Activated CD8-positive, alpha-beta T cell treated with anti-CD3 and anti-CD28 coated beads for 36 hours (primary cell): Measurements from ENCODE around the gene RFX3. TPM values are rescaled to one million over a fixed set of nuclear protein-coding genes. Genes with fewer than 3 reads are reported as not detected.

Source experiments
- ATAC-seq: fragments of 200-7000 bp; cut with Tn5 transposase; one replicate; pipeline ENCODE4 v1.10.0; 2021; ENCODE audit warnings: mild to moderate bottlenecking, moderate library complexity
- CTCF ChIA-PET: fragments of 350-600 bp; sonication (Branson Sonifier 250); formaldehyde crosslinking; loops from one replicate; lab custom pipeline; 2021; ENCODE audit warnings: antibody characterized with exemption; lab: Charles Lee
- POLR2A ChIA-PET: fragments of 350-600 bp; sonication (Branson Sonifier 250); formaldehyde crosslinking; loops from one replicate; lab custom pipeline; 2021; ENCODE audit warnings: antibody characterized with exemption; lab: Charles Lee
- DNase-seq: peaks from one replicate; pipeline ENCODE4 v3.0.0-alpha.2; 2020
- H3K27ac Mint-ChIP-seq: one replicate; pipeline ENCODE4 v1.8.0; 2021; ENCODE audit warnings: mild to moderate bottlenecking, mixed read lengths
- H3K27me3 Mint-ChIP-seq: one replicate; pipeline ENCODE4 v1.8.0; 2021; ENCODE audit warnings: mixed read lengths
- H3K36me3 Mint-ChIP-seq: one replicate; pipeline ENCODE4 v1.8.0; 2021; ENCODE audit warnings: low read depth, mixed read lengths
- H3K4me1 Mint-ChIP-seq: one replicate; pipeline ENCODE4 v1.8.0; 2021; ENCODE audit warnings: low read depth, mixed read lengths
- H3K4me3 Mint-ChIP-seq: one replicate; pipeline ENCODE4 v1.8.0; 2021; ENCODE audit warnings: mild to moderate bottlenecking, moderate library complexity, mixed read lengths
- H3K9me3 Mint-ChIP-seq: one replicate; pipeline ENCODE4 v1.8.0; 2021; ENCODE audit warnings: mixed read lengths
- CTCF ChIP-seq: fragments of 200-600 bp; IDR thresholded peaks from one replicate; pipeline ENCODE4 v1.8.0; 2022; ENCODE audit warnings: antibody characterized with exemption, mild to moderate bottlenecking
- intact Hi-C: fragments of 100-400 bp; cut with micrococcal nuclease; formaldehyde crosslinking; loops from one replicate; pipeline ENCODE4 v1.10.0; 2022
- total RNA-seq, 2 experiments: library from RNA; stranded (reverse); gene quantifications; one replicate each; pipeline ENCODE4 v1.2.3, GENCODE V29; 2021

Gene RFX3
- total RNA-seq, 2 experiments from 2014 or later = 10.3 to 12.3 TPM

GRCh38 chr9:3180696-3181048 is 345.1 kb downstream of the RFX3 start:
- ATAC-seq (no peak), DNase-seq (no peak)
- intact Hi-C loops = loop anchor here (1.0 kb wide), 1 partner anchor 323 kb away; no protein-coding TSS in a partner anchor
- no peaks in the 10 kb centered on the region for H3K36me3 Mint-ChIP-seq
- peaks cover 32% of the 10 kb centered on the region for H3K27me3 Mint-ChIP-seq
- ChIA-PET POLR2A (interaction anchor here (0.7 kb wide), 1 partner anchor 46 kb away, joined by 3 read pairs; no protein-coding TSS in a partner anchor), CTCF (interaction anchor here (4.2 kb wide), 1 partner anchor 323 kb away, joined by 33 read pairs; no protein-coding TSS in a partner anchor)
- no peak overlapping the region for H3K4me3 Mint-ChIP-seq
- no peaks in the 10 kb centered on the region for H3K9me3 Mint-ChIP-seq
- H3K27ac Mint-ChIP-seq = no peak overlapping the region
- no peak for TF ChIP-seq CTCF
- peaks cover 2% of the 10 kb centered on the region for H3K4me1 Mint-ChIP-seq

- DNase-seq (no peak), ATAC-seq (no peak)
- ChIA-PET POLR2A (interaction anchor here (0.7 kb wide), 1 partner anchor 47 kb away, joined by 3 read pairs; no protein-coding TSS in a partner anchor), CTCF (interaction anchor here (2.0 kb wide), 1 partner anchor 322 kb away, joined by 8 read pairs; no protein-coding TSS in a partner anchor)
- TF ChIP-seq CTCF = no peak
- Mint-ChIP-seq H3K27me3 (peaks cover 35% of the 10 kb centered on the region), H3K4me3 (no peak overlapping the region), H3K4me1 (peaks cover 2% of the 10 kb centered on the region), H3K9me3 (no peaks in the 10 kb centered on the region), H3K27ac (no peak overlapping the region), H3K36me3 (no peaks in the 10 kb centered on the region)
- intact Hi-C loops = no loop called here
Measured at GRCh38 chr9:3179711-3180110, 346.1 kb downstream of the RFX3 start.

- ATAC-seq = no peak
Measured at GRCh38 chr9:3177936-3178335, 347.9 kb downstream of the RFX3 start.

GRCh38 chr9:3177146-3177761 is 348.5 kb downstream of the RFX3 start:
- no peak for TF ChIP-seq CTCF
- Mint-ChIP-seq H3K36me3 (no peaks in the 10 kb centered on the region), H3K27ac (no peak overlapping the region), H3K27me3 (peaks cover 31% of the 10 kb centered on the region), H3K9me3 (no peaks in the 10 kb centered on the region), H3K4me3 (no peak overlapping the region), H3K4me1 (peaks cover 2% of the 10 kb centered on the region)
- ChIA-PET CTCF (no interaction called here), POLR2A (no interaction called here)
- intact Hi-C loops = no loop called here
- DNase-seq (no peak), ATAC-seq (no peak)

More at GRCh38 chr9:3177936-3178335, 347.9 kb downstream of the RFX3 start:
- peaks cover 2% of the 10 kb centered on the region for H3K4me1 Mint-ChIP-seq
- no peaks in the 10 kb centered on the region for H3K36me3 Mint-ChIP-seq
- no peak for DNase-seq
- H3K4me3 Mint-ChIP-seq = no peak overlapping the region
- POLR2A ChIA-PET = no interaction called here
- CTCF ChIA-PET = interaction anchor here (2.0 kb wide), 1 partner anchor 320 kb away, joined by 8 read pairs; no protein-coding TSS in a partner anchor
- no peaks in the 10 kb centered on the region for H3K9me3 Mint-ChIP-seq
- TF ChIP-seq CTCF = no peak
- H3K27me3 Mint-ChIP-seq = peaks cover 32% of the 10 kb centered on the region
- no peak overlapping the region for H3K27ac Mint-ChIP-seq
- intact Hi-C loops = no loop called here

GRCh38 chr9:3173374-3173773 is 352.4 kb downstream of the RFX3 start:
- Mint-ChIP-seq H3K4me3 (no peak overlapping the region), H3K9me3 (no peaks in the 10 kb centered on the region), H3K36me3 (no peaks in the 10 kb centered on the region), H3K27ac (no peak overlapping the region), H3K4me1 (no peaks in the 10 kb centered on the region), H3K27me3 (peaks cover 19% of the 10 kb centered on the region)
- intact Hi-C loops = no loop called here
- DNase-seq (no peak), ATAC-seq (no peak)
- CTCF ChIA-PET = no interaction called here
- TF ChIP-seq CTCF = no peak
- POLR2A ChIA-PET = no interaction called here
